IPS DF 6.9 (cell line): ENCODE measurements around the gene CORO2B.

ENCODE experiments used
- DNase-seq: peaks from one replicate; pipeline ENCODE4 v3.0.0-alpha.2; 2013; ENCODE audit warnings: low read depth, low spot score
- H3K27ac ChIP-seq: one replicate; pipeline ENCODE4 v1.5.1; 2013; ENCODE audit warnings: low read length, control low read depth
- H3K27me3 ChIP-seq: 2 replicates; pipeline ENCODE4 v1.6.1; 2013; ENCODE audit warnings: mild to moderate bottlenecking, low read length; ENCODE audit not compliant: control insufficient read depth, insufficient read depth
- H3K36me3 ChIP-seq: 2 replicates; pipeline ENCODE4 v1.6.1; 2013; ENCODE audit warnings: low read length; ENCODE audit not compliant: control insufficient read depth, insufficient read depth
- H3K4me1 ChIP-seq: 2 replicates; pipeline ENCODE4 v1.6.1; 2013; ENCODE audit warnings: low read length; ENCODE audit not compliant: control insufficient read depth, insufficient read depth
- H3K4me3 ChIP-seq: 2 replicates; pipeline ENCODE4 v1.5.1; 2013; ENCODE audit warnings: mild to moderate bottlenecking, low read length
- H3K9me3 ChIP-seq: 2 replicates; pipeline ENCODE4 v1.6.1; 2013; ENCODE audit warnings: low read length, inconsistent platforms; ENCODE audit not compliant: control insufficient read depth, insufficient read depth
- WGBS: extraction: QIAGEN DNeasy Blood & Tissue Kit; methylation state at CpG from one replicate; pipeline ENCODE4 v1.1.7; 2013; ENCODE audit warnings: mixed read lengths, missing lambda C conversion rate; ENCODE audit not compliant: insufficient read length, insufficient coverage; 5-methylcytosine and 5-hydroxymethylcytosine counted together

Gene CORO2B

GRCh38 chr15:68618394-68618793, 39.6 kb downstream of the CORO2B start:
- H3K27me3 ChIP-seq: no peaks in the 10 kb centered on the region
- H3K4me3 ChIP-seq: no peak overlapping the region
- no peak for DNase-seq
- no peak overlapping the region for H3K27ac ChIP-seq
- whole genome bisulfite sequencing: no CpG with 5 or more reads among the region's 4 CpGs
- H3K9me3 ChIP-seq: no peaks in the 10 kb centered on the region
- H3K36me3 ChIP-seq: no peaks in the 10 kb centered on the region
- H3K4me1 ChIP-seq: peaks cover 3% of the 10 kb centered on the region

- H3K27ac ChIP-seq: no peak overlapping the region
- DNase-seq: no peak
- peaks cover 3% of the 10 kb centered on the region for H3K4me1 ChIP-seq
- 100% methylated on average over 2 of the region's 4 CpGs for WGBS
- H3K4me3 ChIP-seq: no peak overlapping the region
- no peaks in the 10 kb centered on the region for H3K27me3 ChIP-seq
- H3K36me3 ChIP-seq: no peaks in the 10 kb centered on the region
- H3K9me3 ChIP-seq: no peaks in the 10 kb centered on the region
Observed at GRCh38 chr15:68618908-68619698, 40.3 kb downstream of the CORO2B start.

GRCh38 chr15:68620721-68621527, 42.1 kb downstream of the CORO2B start:
- H3K9me3 ChIP-seq: no peaks in the 10 kb centered on the region
- H3K27me3 ChIP-seq: no peaks in the 10 kb centered on the region
- WGBS: no CpG with 5 or more reads among the region's 19 CpGs
- no peak overlapping the region for H3K27ac ChIP-seq
- H3K36me3 ChIP-seq: no peaks in the 10 kb centered on the region
- no peak overlapping the region for H3K4me3 ChIP-seq
- DNase-seq: no peak
- H3K4me1 ChIP-seq: no peaks in the 10 kb centered on the region; the same call in 1 of the 2 replicates

- no peak overlapping the region for H3K4me3 ChIP-seq
- no peak for DNase-seq
- no peaks in the 10 kb centered on the region for H3K9me3 ChIP-seq
- H3K27me3 ChIP-seq: no peaks in the 10 kb centered on the region
- WGBS: no CpG with 5 or more reads among the region's 1 CpG
- no peaks in the 10 kb centered on the region; the same call in 1 of the 2 replicates for H3K4me1 ChIP-seq
- H3K36me3 ChIP-seq: no peaks in the 10 kb centered on the region
- H3K27ac ChIP-seq: no peak overlapping the region
Observed at GRCh38 chr15:68621535-68621934, 42.7 kb downstream of the CORO2B start.

GRCh38 chr15:68623301-68623892, 44.6 kb downstream of the CORO2B start:
- Histone ChIP-seq H3K36me3 (no peaks in the 10 kb centered on the region), H3K4me3 (no peak overlapping the region), H3K27ac (no peak overlapping the region), H3K4me1 (no peaks in the 10 kb centered on the region; the same call in 1 of the 2 replicates), H3K27me3 (no peaks in the 10 kb centered on the region), H3K9me3 (no peaks in the 10 kb centered on the region)
- DNase-seq: no peak
- no CpG with 5 or more reads among the region's 13 CpGs for WGBS

- no CpG with 5 or more reads among the region's 4 CpGs for WGBS
- DNase-seq: no peak
- H3K9me3 ChIP-seq: no peaks in the 10 kb centered on the region
- H3K27me3 ChIP-seq: no peaks in the 10 kb centered on the region
- H3K36me3 ChIP-seq: no peaks in the 10 kb centered on the region
- H3K27ac ChIP-seq: no peak overlapping the region
- no peak overlapping the region for H3K4me3 ChIP-seq
- H3K4me1 ChIP-seq: no peaks in the 10 kb centered on the region; the same call in 1 of the 2 replicates
Observed at GRCh38 chr15:68625853-68626252, 47.1 kb downstream of the CORO2B start.

- Histone ChIP-seq H3K36me3 (no peaks in the 10 kb centered on the region), H3K27me3 (no peaks in the 10 kb centered on the region), H3K27ac (no peak overlapping the region), H3K4me3 (no peak overlapping the region), H3K9me3 (no peaks in the 10 kb centered on the region), H3K4me1 (no peaks in the 10 kb centered on the region; the same call in 1 of the 2 replicates)
- DNase-seq: no peak
- no CpG with 5 or more reads among the region's 3 CpGs for WGBS
Observed at GRCh38 chr15:68626283-68626682, 47.5 kb downstream of the CORO2B start.

- DNase-seq: no peak
- H3K36me3 ChIP-seq: no peaks in the 10 kb centered on the region
- WGBS: no CpG with 5 or more reads among the region's 3 CpGs
- no peaks in the 10 kb centered on the region for H3K27me3 ChIP-seq
- no peak overlapping the region for H3K4me3 ChIP-seq
- H3K4me1 ChIP-seq: peaks cover 2% of the 10 kb centered on the region; the same call in 1 of the 2 replicates
- no peak overlapping the region for H3K27ac ChIP-seq
- H3K9me3 ChIP-seq: no peaks in the 10 kb centered on the region
Observed at GRCh38 chr15:68626739-68627138, 47.9 kb downstream of the CORO2B start.

GRCh38 chr15:68627476-68627875, 48.7 kb downstream of the CORO2B start:
- H3K9me3 ChIP-seq: no peaks in the 10 kb centered on the region
- H3K27ac ChIP-seq: no peak overlapping the region
- no CpG with 5 or more reads among the region's 7 CpGs for WGBS
- no peaks in the 10 kb centered on the region for H3K27me3 ChIP-seq
- H3K4me1 ChIP-seq: peaks cover 2% of the 10 kb centered on the region; the same call in 1 of the 2 replicates
- no peak overlapping the region for H3K4me3 ChIP-seq
- DNase-seq: no peak
- no peaks in the 10 kb centered on the region for H3K36me3 ChIP-seq

GRCh38 chr15:68627995-68628394, 49.2 kb downstream of the CORO2B start:
- WGBS: no CpG with 5 or more reads among the region's 2 CpGs
- Histone ChIP-seq H3K4me1 (peaks cover 2% of the 10 kb centered on the region; the same call in 1 of the 2 replicates), H3K27ac (no peak overlapping the region), H3K9me3 (no peaks in the 10 kb centered on the region), H3K4me3 (no peak overlapping the region), H3K36me3 (no peaks in the 10 kb centered on the region), H3K27me3 (no peaks in the 10 kb centered on the region)
- DNase-seq: no peak
